H1 (cell line): ENCODE data around the gene UBE2E3. TPM values are rescaled to one million over a fixed set of nuclear protein-coding genes. Genes with fewer than 3 reads are reported as not detected.

Experiments used
- CTCF ChIA-PET: fragments of 300-600 bp; sonication (Branson Sonifier 250); formaldehyde crosslinking; loops from one replicate; lab custom pipeline; 2021; ENCODE audit not compliant: partially characterized antibody; lab: Charles Lee
- POLR2A ChIA-PET: fragments of 300-600 bp; sonication (Branson Sonifier 250); formaldehyde crosslinking; loops from one replicate; lab custom pipeline; 2021; ENCODE audit warnings: inconsistent platforms; ENCODE audit not compliant: partially characterized antibody; lab: Charles Lee
- DNase-seq, 2 experiments: peaks; one replicate each; pipeline versions ENCODE4 v3.0.0 to v3.0.0-alpha.2; 2010 to 2022; ENCODE audit warnings: low spot score in 2 of 2, low read depth in 1 of 2, mixed read lengths in 1 of 2
- FAIRE-seq: peaks from 2 replicates; lab custom pipeline; 2011; peaks lifted over from hg19 to GRCh38; lab: Jason Lieb, UNC
- H2AFZ ChIP-seq: 2 replicates; pipeline ENCODE4 v1.8.1; 2012; ENCODE audit warnings: low read length, inconsistent platforms
- H2AK5ac ChIP-seq: 2 replicates; pipeline ENCODE4 v1.6.1; 2013; ENCODE audit warnings: low read depth, low read length
- H2BK120ac ChIP-seq: replicated peaks from 2 replicates; pipeline ENCODE3; 2013; ENCODE audit warnings: low read depth, low read length, inconsistent platforms
- H2BK12ac ChIP-seq: 2 replicates; pipeline ENCODE4 v1.6.1; 2013; ENCODE audit warnings: low read depth, low read length
- H2BK15ac ChIP-seq: 2 replicates; pipeline ENCODE4 v1.6.1; 2013; ENCODE audit warnings: low read length
- H2BK20ac ChIP-seq: 2 replicates; pipeline ENCODE4 v1.6.1; 2013; ENCODE audit warnings: low read length
- H2BK5ac ChIP-seq: 2 replicates; pipeline ENCODE4 v1.6.1; 2013; ENCODE audit warnings: low read depth, low read length
- H3K14ac ChIP-seq: 2 replicates; pipeline ENCODE4 v1.6.1; 2013; ENCODE audit warnings: inconsistent platforms; ENCODE audit not compliant: insufficient read length
- H3K18ac ChIP-seq: 2 replicates; pipeline ENCODE4 v1.6.1; 2013; ENCODE audit warnings: low read length; ENCODE audit errors: extremely low read depth
- H3K23ac ChIP-seq: 2 replicates; pipeline ENCODE4 v1.6.1; 2013; ENCODE audit warnings: inconsistent platforms; ENCODE audit not compliant: insufficient read length
- H3K23me2 ChIP-seq: 2 replicates; pipeline ENCODE4 v1.6.1; 2013; ENCODE audit warnings: low read depth, low read length
- H3K27ac ChIP-seq: 2 replicates; pipeline ENCODE4 v1.6.1; 2011; ENCODE audit warnings: low read depth, low read length, inconsistent platforms
- H3K27me3 ChIP-seq, 4 experiments: replicated peaks in 1 of 4; 1 replicate in 1 of 4; 2 replicates in 3 of 4; pipeline versions ENCODE4 v1.6.1 to v1.8.1; 2011 to 2013; ENCODE audit warnings: low read length in 3 of 4, mild to moderate bottlenecking in 3 of 4, inconsistent platforms in 2 of 4, mixed read lengths in 2 of 4, moderate library complexity in 1 of 4; ENCODE audit not compliant: control insufficient read depth in 3 of 4, insufficient read depth in 3 of 4; ENCODE audit errors: extremely low read depth in 1 of 4
- H3K36me3 ChIP-seq, 4 experiments: 2 replicates each; pipeline versions ENCODE4 v1.6.1 to v1.8.1; 2011 to 2013; ENCODE audit warnings: mild to moderate bottlenecking in 4 of 4, low read length in 3 of 4, moderate library complexity in 2 of 4, control low read depth in 1 of 4, inconsistent platforms in 1 of 4; ENCODE audit not compliant: insufficient read depth in 4 of 4, control insufficient read depth in 2 of 4
- H3K4ac ChIP-seq: replicated peaks from 2 replicates; pipeline ENCODE3; 2013; ENCODE audit warnings: low read length, low read depth, mixed read lengths, inconsistent platforms; ENCODE audit not compliant: insufficient read length
- H3K4me1 ChIP-seq, 4 experiments: replicated peaks in 1 of 4; 1 replicate in 1 of 4; 2 replicates in 3 of 4; pipeline versions ENCODE4 v1.6.1 to v1.8.1; 2011 to 2013; ENCODE audit warnings: low read length in 3 of 4, inconsistent platforms in 2 of 4, mixed read lengths in 1 of 4; ENCODE audit not compliant: insufficient read depth in 4 of 4, control insufficient read depth in 3 of 4
- H3K4me2 ChIP-seq, 2 experiments: 2 replicates each; pipeline versions ENCODE4 v1.6.1 to v1.8.1; 2011 to 2013; ENCODE audit warnings: low read depth in 2 of 2, low read length in 2 of 2, control low read depth in 1 of 2, inconsistent platforms in 1 of 2, mild to moderate bottlenecking in 1 of 2; ENCODE audit not compliant: insufficient read depth in 1 of 2
- H3K4me3 ChIP-seq, 4 experiments: fragments of 200-600, 300-600 bp in 1 of 4; sonication (generic), shearing (Covaris generic), sonication (Bioruptor Twin) in 1 of 4; 2 replicates each; pipeline versions ENCODE4 v1.5.1 to v1.8.1; 2011 to 2016; ENCODE audit warnings: low read length in 4 of 4, low read depth in 3 of 4, control low read depth in 2 of 4, inconsistent platforms in 2 of 4, mild to moderate bottlenecking in 2 of 4, mixed read lengths in 1 of 4, moderate library complexity in 1 of 4; ENCODE audit not compliant: insufficient read depth in 2 of 4; ENCODE audit errors: extremely low read depth in 1 of 4
- H3K56ac ChIP-seq: replicated peaks from 2 replicates; pipeline ENCODE3; 2013; ENCODE audit warnings: low read depth, mild to moderate bottlenecking, mixed read lengths, low read length, inconsistent platforms; ENCODE audit not compliant: insufficient read length
- H3K79me1 ChIP-seq: 2 replicates; pipeline ENCODE4 v1.6.1; 2013; ENCODE audit warnings: low read depth, low read length, control low read depth
- H3K79me2 ChIP-seq, 2 experiments: 2 replicates each; pipeline versions ENCODE4 v1.6.1 to v1.8.1; 2012 to 2013; ENCODE audit warnings: low read length in 2 of 2, mild to moderate bottlenecking in 2 of 2, inconsistent platforms in 1 of 2; ENCODE audit not compliant: insufficient read depth in 2 of 2, control insufficient read depth in 1 of 2
- H3K9ac ChIP-seq, 4 experiments: replicated peaks in 1 of 4; 1 replicate in 1 of 4; 2 replicates in 3 of 4; pipeline versions ENCODE4 v1.6.1 to v1.8.1; 2011 to 2013; ENCODE audit warnings: low read depth in 3 of 4, low read length in 3 of 4, control low read depth in 2 of 4, mild to moderate bottlenecking in 2 of 4, moderate library complexity in 2 of 4, inconsistent platforms in 1 of 4; ENCODE audit errors: extremely low read depth in 1 of 4
- H3K9me3 ChIP-seq, 2 experiments: 2 replicates each; pipeline versions ENCODE4 v1.6.1 to v1.8.1; 2012 to 2013; ENCODE audit warnings: mild to moderate bottlenecking in 2 of 2, moderate library complexity in 2 of 2, control low read depth in 1 of 2, inconsistent platforms in 1 of 2, low read depth in 1 of 2, low read length in 1 of 2, mixed read lengths in 1 of 2; ENCODE audit not compliant: insufficient read depth in 2 of 2
- H4K20me1 ChIP-seq, 2 experiments: replicated peaks in 1 of 2; 2 replicates each; pipeline versions ENCODE3 to v1.8.1; 2011 to 2013; ENCODE audit warnings: inconsistent platforms in 2 of 2, low read length in 2 of 2, mild to moderate bottlenecking in 1 of 2; ENCODE audit not compliant: insufficient read depth in 2 of 2, control insufficient read depth in 1 of 2
- H4K5ac ChIP-seq: 2 replicates; pipeline ENCODE4 v1.6.1; 2013; ENCODE audit warnings: low read length, low read depth, mixed read lengths, inconsistent platforms; ENCODE audit not compliant: insufficient read length
- H4K8ac ChIP-seq: 2 replicates; pipeline ENCODE4 v1.8.0; 2013; ENCODE audit warnings: mild to moderate bottlenecking, moderate library complexity, low read length, inconsistent platforms; ENCODE audit not compliant: insufficient read depth; ENCODE audit errors: extremely low read depth
- H4K91ac ChIP-seq: replicated peaks from 2 replicates; pipeline ENCODE3; 2013; ENCODE audit warnings: low read length, mixed read lengths, inconsistent platforms; ENCODE audit not compliant: insufficient read length
- KDM1A ChIP-seq: fragments of 200-600, 300-600 bp; sonication (generic); IDR thresholded peaks from 2 replicates; pipeline ENCODE4 v1.7.1; 2016; ENCODE audit warnings: mild to moderate bottlenecking, low read length, borderline replicate concordance
- KDM4A ChIP-seq: IDR thresholded peaks from one replicate; pipeline ENCODE4 v1.7.1; 2012; ENCODE audit warnings: low read depth, mild to moderate bottlenecking, moderate library complexity, low read length, inconsistent platforms; ENCODE audit not compliant: severe bottlenecking
- MAFK ChIP-seq: IDR thresholded peaks from 2 replicates; pipeline ENCODE4 v1.6.1; 2012; ENCODE audit warnings: low read depth, mild to moderate bottlenecking, improper control_type of control experiment, low read length
- NRF1 ChIP-seq: IDR thresholded peaks from 2 replicates; pipeline ENCODE4 v1.6.1; 2011; ENCODE audit warnings: mild to moderate bottlenecking, low read depth, low read length, improper control_type of control experiment
- PHF8 ChIP-seq: fragments of 200-600 bp; sonication (generic); conservative IDR thresholded peaks from 2 replicates; pipeline ENCODE4 v1.7.1; 2012; ENCODE audit warnings: low read depth, mild to moderate bottlenecking, inconsistent platforms, low read length, moderate library complexity
- RBBP5 ChIP-seq: IDR thresholded peaks from 2 replicates; pipeline ENCODE4 v1.7.1; 2012; ENCODE audit warnings: low read depth, mild to moderate bottlenecking, inconsistent platforms, low read length, moderate library complexity, borderline replicate concordance
- RNF2 ChIP-seq: fragments of 200-900, 300-1000 bp; sonication (generic); IDR thresholded peaks from 2 replicates; pipeline ENCODE4 v1.7.1; 2016; ENCODE audit warnings: borderline replicate concordance, low read depth, mild to moderate bottlenecking, antibody characterized with exemption, low read length; ENCODE audit not compliant: poor library complexity, severe bottlenecking; ENCODE audit errors: missing control alignments
- SP2 ChIP-seq: IDR thresholded peaks from 2 replicates; pipeline ENCODE4 v1.6.1; 2012; ENCODE audit warnings: mild to moderate bottlenecking, low read length, inconsistent platforms
- WGBS, 2 experiments: shearing (Covaris generic) in 1 of 2; methylation state at CpG; one replicate each; pipeline versions ENCODE4 v1.1.6 to v1.1.7; 2013 to 2015; ENCODE audit warnings: low lambda C conversion rate in 2 of 2, mixed read lengths in 2 of 2, inconsistent platforms in 1 of 2, low coverage in 1 of 2, missing lambda C conversion rate in 1 of 2; ENCODE audit not compliant: insufficient replicate concordance in 2 of 2, insufficient coverage in 1 of 2, insufficient read length in 1 of 2; ENCODE audit errors: extremely low coverage in 1 of 2, missing lambda C conversion rate in 1 of 2; 5-methylcytosine and 5-hydroxymethylcytosine counted together
- polyA plus RNA-seq, 7 experiments: library from polyadenylated mRNA; depleted of rRNA in 3 of 7; stranded (reverse) in 5 of 7; unstranded in 2 of 7; fragments of >200 nt in 5 of 7; fragments of 200-250 nt in 2 of 7; gene quantifications; 1 replicate in 5 of 7; 2 replicates in 1 of 7; 4 replicates in 1 of 7; pipeline versions ENCODE4 v1.2.1 to v1.2.3, GENCODE V29; 2011 to 2013; ENCODE audit warnings: missing spikeins in 2 of 7, mixed read lengths in 2 of 7
- total RNA-seq: library from RNA; stranded (reverse); fragmentation: NEBNext Ultra II Directional; extraction: Animal tissue kit (Norgen Biotek cat#: 25700); gene quantifications from 2 replicates; pipeline ENCODE4 v1.2.1, GENCODE V29; 2021
- TF ChIP-seq, protein P1 (sequence below): IDR thresholded peaks from 2 replicates; pipeline ENCODE4 v1.6.1; 2011; ENCODE audit warnings: low read length, improper control_type of control experiment

The UBE2E3 gene
- total and polyA plus RNA-seq, 2 of the 8 experiments (the other 6 are each of a cell fraction or from before 2014, with no cell fraction given): 106 to 132 TPM

- no peaks in the 10 kb centered on the region for H3K9me3 ChIP-seq
- H3K27ac ChIP-seq: no peak overlapping the region
- H3K56ac ChIP-seq: no peak overlapping the region
- no peak overlapping the region for H2BK12ac ChIP-seq
- DNase-seq (no peak), FAIRE-seq (no peak)
- H3K23ac ChIP-seq: no peak overlapping the region
- H3K18ac ChIP-seq: no peak overlapping the region
- no peaks in the 10 kb centered on the region for H3K23me2 ChIP-seq
- H3K79me2 ChIP-seq: peaks cover 0 to 80% of the 10 kb centered on the region in 2 experiments; a peak in 2 of 4 replicates
- H4K20me1 ChIP-seq: peaks cover 0 to 1% of the 10 kb centered on the region in 2 experiments
- no peak overlapping the region for H2BK15ac ChIP-seq
- no peak overlapping the region for H3K14ac ChIP-seq
- H2AK5ac ChIP-seq: no peak overlapping the region
- H2BK120ac ChIP-seq: no peak overlapping the region
- CTCF ChIA-PET: interaction anchor here (0.5 to 3.0 kb wide), 5 partner anchors 11 to 1106 kb away, joined by 3 to 10 read pairs (median 4); no protein-coding TSS in a partner anchor
- POLR2A ChIA-PET: interaction anchor here (1.0 to 1.8 kb wide), 2 partner anchors 11 to 68 kb away, joined by 4 to 5 read pairs; partner anchors contain the start of gene UBE2E3
- no peak overlapping the region for H2BK5ac ChIP-seq
- H4K5ac ChIP-seq: no peak overlapping the region
- H2AFZ ChIP-seq: no peak overlapping the region
- peaks cover 4% of the 10 kb centered on the region; the same call in 1 of the 2 replicates for H3K79me1 ChIP-seq
- H4K91ac ChIP-seq: no peak overlapping the region
- H3K4me3 ChIP-seq: no peak overlapping the region
- H3K36me3 ChIP-seq: no peaks in the 10 kb centered on the region
- H3K4me2 ChIP-seq: no peak overlapping the region
- no peak overlapping the region for H4K8ac ChIP-seq
- 84% methylated on average over 4 of the region's 4 CpGs; no CpG with 5 or more reads in 1 of the 2 experiments for WGBS, 2 experiments
- no peak overlapping the region for H2BK20ac ChIP-seq
- no peak overlapping the region for H3K4ac ChIP-seq
- TF ChIP-seq RBBP5: no peak
- TF ChIP-seq SP2: no peak
- TF ChIP-seq NRF1: no peak
- TF ChIP-seq KDM4A: no peak
- no peak for TF ChIP-seq RNF2
- TF ChIP-seq PHF8: no peak
- TF ChIP-seq, protein P1, sequence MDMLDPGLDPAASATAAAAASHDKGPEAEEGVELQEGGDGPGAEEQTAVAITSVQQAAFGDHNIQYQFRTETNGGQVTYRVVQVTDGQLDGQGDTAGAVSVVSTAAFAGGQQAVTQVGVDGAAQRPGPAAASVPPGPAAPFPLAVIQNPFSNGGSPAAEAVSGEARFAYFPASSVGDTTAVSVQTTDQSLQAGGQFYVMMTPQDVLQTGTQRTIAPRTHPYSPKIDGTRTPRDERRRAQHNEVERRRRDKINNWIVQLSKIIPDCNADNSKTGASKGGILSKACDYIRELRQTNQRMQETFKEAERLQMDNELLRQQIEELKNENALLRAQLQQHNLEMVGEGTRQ: no peak
- no peak for TF ChIP-seq MAFK
- TF ChIP-seq KDM1A: no peak
- no peak overlapping the region for H3K9ac ChIP-seq
- H3K27me3 ChIP-seq: no peaks in the 10 kb centered on the region
- no peaks in the 10 kb centered on the region for H3K4me1 ChIP-seq
Observed at GRCh38 chr2:181047829-181048228, 67.4 kb downstream of the UBE2E3 start.
